ENCODE data around the gene PRPF6.
"Not testable (repeated sequence)": the region's sequence is repeated elsewhere in the genome, so short reads cannot be mapped to it uniquely, and the experiment has no call there.

The PRPF6 gene

GRCh38 chr20:63959699-63960075, 21.2 kb upstream of the PRPF6 start:
- DNase-seq (ENCODE audit: low spot score), result no peak

GRCh38 chr20:63960654-63961621, 20.0 kb upstream of the PRPF6 start:
- not testable (repeated sequence) for DNase-seq (ENCODE audit: low spot score)

- DNase-seq (ENCODE audit: low spot score), result no peak
Observed at GRCh38 chr20:63961664-63962425, 19.1 kb upstream of the PRPF6 start.

GRCh38 chr20:63962426-63963347, 18.2 kb upstream of the PRPF6 start:
- no peak for DNase-seq (ENCODE audit: low spot score)

- DNase-seq (ENCODE audit: low spot score), result no peak
Observed at GRCh38 chr20:63963348-63963741, 17.6 kb upstream of the PRPF6 start.

GRCh38 chr20:63963784-63964301, 17.1 kb upstream of the PRPF6 start:
- no peak for DNase-seq (ENCODE audit: low spot score)

GRCh38 chr20:63964412-63964811, 16.5 kb upstream of the PRPF6 start:
- no peak for DNase-seq (ENCODE audit: low spot score)

GRCh38 chr20:63966172-63966943, 14.6 kb upstream of the PRPF6 start:
- DNase-seq (ENCODE audit: low spot score), result no peak

GRCh38 chr20:63966944-63967322, 14.0 kb upstream of the PRPF6 start:
- no peak for DNase-seq (ENCODE audit: low spot score)

GRCh38 chr20:63967330-63968135, 13.4 kb upstream of the PRPF6 start:
- no peak for DNase-seq (ENCODE audit: low spot score)

- no peak for DNase-seq (ENCODE audit: low spot score)
Observed at GRCh38 chr20:63968136-63968927, 12.6 kb upstream of the PRPF6 start.

- DNase-seq (ENCODE audit: low spot score), result no peak
Observed at GRCh38 chr20:63968928-63969760, 11.8 kb upstream of the PRPF6 start.

GRCh38 chr20:63969838-63970713, 10.9 kb upstream of the PRPF6 start, which contains the start of gene ZNF512B:
TSS of gene ZNF512B (minus strand) at chr20:63969930. CDS start at chr20:63967950, 1,980 bp downstream.
- DNase-seq (ENCODE audit: low spot score), result no peak

- DNase-seq (ENCODE audit: low spot score), result no peak
Observed at GRCh38 chr20:63970714-63971431, 10.1 kb upstream of the PRPF6 start.

GRCh38 chr20:63971960-63972311, 9.0 kb upstream of the PRPF6 start:
- not testable (repeated sequence) for DNase-seq (ENCODE audit: low spot score)

Data from SK-N-DZ (cell line).